K562 (cell line): ENCODE data around the gene FBXL4. TPM values are rescaled to one million over a fixed set of nuclear protein-coding genes. Genes with fewer than 3 reads are reported as not detected.

ENCODE experiments used
- ATAC-seq: fragments of 200-7000 bp; cut with Tn5 transposase; 3 replicates; pipeline ENCODE4 v1.9.1; 2020; ENCODE audit warnings: moderate library complexity
- BruUV-seq: library from RNA; stranded (reverse); fragments of 400-500 nt; replicated peaks from 2 replicates; lab custom pipeline; 2021; lab: Mats Ljungman, UMichigan
- CTCF ChIA-PET: fragments of 300-600 bp; formaldehyde crosslinking; extraction: SDS; loops from one replicate; lab custom pipeline; 2021; ENCODE audit warnings: low intra/inter-chr PET ratio; lab: Yijun Ruan, JAX
- POLR2A ChIA-PET: fragments of 300-600, 350-650 bp; sonication (Branson Sonifier 250); formaldehyde crosslinking; extraction: SDS; loops from one replicate; lab custom pipeline; 2021; ENCODE audit warnings: antibody characterized with exemption, inconsistent platforms; lab: Yijun Ruan, JAX
- DNase-seq, 4 experiments: peaks; one replicate each; pipeline versions ENCODE4 v3.0.0 to v3.0.0-alpha.2; 2011 to 2018; ENCODE audit warnings: low spot score in 3 of 4, mixed read lengths in 3 of 4; ENCODE audit errors: extremely low read depth in 1 of 4
- FAIRE-seq: peaks from 2 replicates; lab custom pipeline; 2011; peaks lifted over from hg19 to GRCh38; lab: Jason Lieb, UNC
- H2AFZ ChIP-seq: 2 replicates; pipeline ENCODE4 v1.6.0; 2011; ENCODE audit warnings: low read depth, low read length, control low read depth, inconsistent platforms
- H3K27ac ChIP-seq: fragments of 200-600 bp; 3 replicates; pipeline ENCODE4 v1.8.0; 2011; ENCODE audit warnings: low read depth, mild to moderate bottlenecking, control low read depth, inconsistent platforms, low read length, moderate library complexity, mixed read lengths; ENCODE audit errors: extremely low read depth
- H3K27me3 ChIP-seq, 2 experiments: fragments of 300-600 bp in 1 of 2; 2 replicates in 1 of 2; 3 replicates in 1 of 2; pipeline versions ENCODE4 v1.6.0 to v1.8.0; 2011; ENCODE audit warnings: inconsistent platforms in 2 of 2, low read length in 2 of 2, mild to moderate bottlenecking in 1 of 2, mixed read lengths in 1 of 2, moderate library complexity in 1 of 2; ENCODE audit not compliant: control insufficient read depth in 2 of 2, insufficient read depth in 2 of 2
- H3K36me3 ChIP-seq: fragments of 300-600 bp; 3 replicates; pipeline ENCODE4 v1.8.0; 2011; ENCODE audit warnings: mild to moderate bottlenecking, low read length, inconsistent platforms; ENCODE audit not compliant: control insufficient read depth, insufficient read depth
- H3K4me1 ChIP-seq, 2 experiments: fragments of 200-600 bp in 1 of 2; replicated peaks in 1 of 2; 2 replicates in 1 of 2; 3 replicates in 1 of 2; pipeline versions ENCODE4 v1.5.1 to v1.8.0; 2011; ENCODE audit warnings: inconsistent platforms in 2 of 2, low read length in 2 of 2, mild to moderate bottlenecking in 1 of 2, mixed read lengths in 1 of 2, moderate library complexity in 1 of 2; ENCODE audit not compliant: control insufficient read depth in 2 of 2, insufficient read depth in 2 of 2
- H3K4me2 ChIP-seq: 2 replicates; pipeline ENCODE4 v1.6.1; 2011; ENCODE audit warnings: low read length, control low read depth, inconsistent platforms, mixed read lengths; ENCODE audit not compliant: insufficient read depth
- H3K4me3 ChIP-seq: fragments of 200-600 bp; sonication (generic), shearing (Covaris generic); 2 replicates; pipeline ENCODE4 v1.5.1; 2016; ENCODE audit warnings: control low read depth, inconsistent platforms
- H3K79me2 ChIP-seq: fragments of 200-600 bp; 3 replicates; pipeline ENCODE4 v1.8.0; 2011; ENCODE audit warnings: low read length, inconsistent platforms; ENCODE audit not compliant: control insufficient read depth, insufficient read depth
- H3K9ac ChIP-seq, 2 experiments: 2 replicates each; pipeline versions ENCODE4 v1.6.0 to v1.6.1; 2011; ENCODE audit warnings: low read depth in 2 of 2, low read length in 2 of 2, control low read depth in 1 of 2, inconsistent platforms in 1 of 2, mild to moderate bottlenecking in 1 of 2, mixed read lengths in 1 of 2; ENCODE audit not compliant: insufficient read depth in 1 of 2
- H3K9me1 ChIP-seq: one replicate; pipeline ENCODE4 v1.6.0; 2011; ENCODE audit warnings: inconsistent platforms, mild to moderate bottlenecking, low read length, moderate library complexity; ENCODE audit not compliant: control insufficient read depth, insufficient read depth
- H3K9me3 ChIP-seq: replicated peaks from 2 replicates; pipeline ENCODE4 v1.5.1; 2011; ENCODE audit warnings: low read depth, low read length, inconsistent platforms; ENCODE audit not compliant: control insufficient read depth, insufficient read depth
- H4K20me1 ChIP-seq: replicated peaks from 2 replicates; pipeline ENCODE4 v1.6.1; 2011; ENCODE audit warnings: low read length, inconsistent platforms, mixed read lengths; ENCODE audit not compliant: control insufficient read depth, insufficient read depth
- CBFA2T3 ChIP-seq: fragments of 450-650 bp; IDR thresholded peaks from 2 replicates; pipeline ENCODE4 v1.6.1; 2017
- CXXC5 ChIP-seq: fragments of 250-450 bp; sonication (Bioruptor Pico); IDR thresholded peaks from 2 replicates; pipeline ENCODE4 v1.8.0; 2022; ENCODE audit warnings: inconsistent platforms, mild to moderate bottlenecking, moderate library complexity
- FOXA1 ChIP-seq: fragments of 450-650 bp; IDR thresholded peaks from 2 replicates; pipeline ENCODE4 v1.6.1; 2016; ENCODE audit warnings: mild to moderate bottlenecking, borderline replicate concordance
- NCOA6 ChIP-seq: fragments of 450-650 bp; IDR thresholded peaks from 2 replicates; pipeline ENCODE4 v1.6.1; 2017; ENCODE audit warnings: mild to moderate bottlenecking
- NEUROD1 ChIP-seq: fragments of 150-350 bp; IDR thresholded peaks from 2 replicates; pipeline ENCODE4 v1.6.1; 2014; ENCODE audit warnings: borderline replicate concordance, low read length, low read depth; ENCODE audit not compliant: partially characterized antibody
- NFIC ChIP-seq: fragments of 450-650 bp; IDR thresholded peaks from 2 replicates; pipeline ENCODE4 v1.6.1; 2017; ENCODE audit warnings: mild to moderate bottlenecking, inconsistent platforms
- PCBP2 ChIP-seq: fragments of 200-400 bp; formaldehyde crosslinking; IDR thresholded peaks from 2 replicates; pipeline ENCODE4 v1.6.1; 2018; ENCODE audit warnings: low read length, low read depth, mild to moderate bottlenecking, moderate library complexity; ENCODE audit not compliant: poor library complexity, severe bottlenecking
- VEZF1 ChIP-seq: fragments of 200-800 bp; sonication (Bioruptor generic); IDR thresholded peaks from 2 replicates; pipeline ENCODE4 v1.6.1; 2017; ENCODE audit warnings: missing genetic modification characterization, missing compliant biosample characterization
- ZNF316 ChIP-seq: fragments of 450-650 bp; IDR thresholded peaks from 2 replicates; pipeline ENCODE4 v1.6.1; 2016
- WGBS: fragments of 100-300 bp; shearing (Covaris generic); methylation state at CpG from one replicate; pipeline ENCODE4 v1.1.6; 2016; ENCODE audit warnings: low coverage, mixed read lengths; ENCODE audit not compliant: insufficient coverage; ENCODE audit errors: missing lambda C conversion rate; 5-methylcytosine and 5-hydroxymethylcytosine counted together
- in situ Hi-C: fragments of 300-500 bp; cut with MboI; formaldehyde crosslinking; loops from 4 replicates; pipeline ENCODE4 v1.15.0; 2018; ENCODE audit warnings: inconsistent platforms, mixed read lengths
- intact Hi-C: fragments of 100-400 bp; cut with micrococcal nuclease; formaldehyde crosslinking; loops from 2 replicates; pipeline ENCODE4 v1.14.2; 2022
- polyA plus RNA-seq, 8 experiments: library from polyadenylated mRNA; depleted of rRNA in 4 of 8; stranded (reverse) in 5 of 8; unstranded in 3 of 8; fragments of >200 nt; fragmentation: Nextera tagmentation in 2 of 8; fragmentation: Illumina TruSeq in 1 of 8; extraction: Ambion mirVana in 2 of 8; extraction: Trizol in 1 of 8; gene quantifications; 2 replicates each; pipeline versions ENCODE4 v1.2.1 to v1.2.3, GENCODE V29; 2011 to 2014; ENCODE audit warnings: inconsistent platforms in 1 of 8, missing spikeins in 1 of 8
- total RNA-seq, 7 experiments: library from RNA; depleted of rRNA in 6 of 7; stranded (reverse); fragments of >200 nt in 6 of 7; fragmentation: Illumina TruSeq in 2 of 7; extraction: Trizol in 2 of 7; gene quantifications; 2 replicates each; pipeline versions ENCODE4 v1.2.1 to v1.2.3, GENCODE V29; 2011 to 2021; ENCODE audit warnings: low replicate concordance in 1 of 7

FBXL4 gene
- total and polyA plus RNA-seq, 9 of the 15 experiments (the other 6 are each of a cell fraction or from before 2014, with no cell fraction given) = 4.2 to 23.1 (median 7.7) TPM

GRCh38 chr6:98927534-98927933 is 20.2 kb downstream of the FBXL4 start:
- H3K27me3 ChIP-seq = no peaks in the 10 kb centered on the region
- H3K4me2 ChIP-seq = no peak overlapping the region
- in situ Hi-C loops = no loop called here
- H2AFZ ChIP-seq = no peak overlapping the region
- no peak overlapping the region for H3K27ac ChIP-seq
- ATAC-seq (no peak), DNase-seq (no peak), FAIRE-seq (no peak)
- no peaks in the 10 kb centered on the region for H3K4me1 ChIP-seq
- H3K4me3 ChIP-seq = no peak overlapping the region
- peaks cover 25% of the 10 kb centered on the region; the same call in 2 of the 3 replicates for H3K79me2 ChIP-seq
- ChIA-PET POLR2A (no interaction called here), CTCF (no interaction called here)
- H3K36me3 ChIP-seq = peaks cover 26% of the 10 kb centered on the region
- no peaks in the 10 kb centered on the region for H3K9me3 ChIP-seq
- H3K9ac ChIP-seq = no peak overlapping the region
- BruUV-seq = no TSS peak
- TF ChIP-seq ZNF316 (peak; percentile 18; the same call in 1 of the 2 replicates), NCOA6 (no peak), NFIC (peak; percentile 58; the same call in 1 of the 2 replicates)
- no peaks in the 10 kb centered on the region for H3K9me1 ChIP-seq
- intact Hi-C loops = no loop called here
- no peaks in the 10 kb centered on the region for H4K20me1 ChIP-seq

- H2AFZ ChIP-seq = no peak overlapping the region
- no peak for FAIRE-seq
- POLR2A ChIA-PET = interaction anchor here (0.6 to 1.4 kb wide), 3 partner anchors 13 to 21 kb away, joined by 3 to 4 read pairs (median 3); no protein-coding TSS in a partner anchor
- no peaks in the 10 kb centered on the region for H3K9me1 ChIP-seq
- no peaks in the 10 kb centered on the region for H3K9me3 ChIP-seq
- H3K27ac ChIP-seq = no peak overlapping the region
- in situ Hi-C loops (no loop called here), intact Hi-C loops (no loop called here)
- CTCF ChIA-PET = no interaction called here
- H3K4me3 ChIP-seq = no peak overlapping the region
- H3K4me1 ChIP-seq = no peaks in the 10 kb centered on the region
- 68% methylated on average over 5 of the region's 5 CpGs for WGBS
- H3K79me2 ChIP-seq = peaks cover 17% of the 10 kb centered on the region
- ATAC-seq = no peak
- no peaks in the 10 kb centered on the region for H4K20me1 ChIP-seq
- no peaks in the 10 kb centered on the region for H3K27me3 ChIP-seq
- no peak overlapping the region for H3K9ac ChIP-seq
- H3K4me2 ChIP-seq = no peak overlapping the region
- no peak for DNase-seq
- BruUV-seq = no TSS peak
- H3K36me3 ChIP-seq = peaks cover 29% of the 10 kb centered on the region
- TF ChIP-seq FOXA1 = no peak
- TF ChIP-seq CXXC5 (CRISPR knock-in tag) = no peak
- TF ChIP-seq PCBP2 = no peak
- no peak for TF ChIP-seq VEZF1 (CRISPR knock-in tag)
- TF ChIP-seq CBFA2T3 = no peak
- no peak for TF ChIP-seq NEUROD1
These were observed 21.9 kb downstream of the FBXL4 start for GRCh38 chr6:98925831-98926230.
